Measurements from ENCODE around the gene VWA8. TPM values are rescaled to one million over a fixed set of nuclear protein-coding genes. Genes with fewer than 3 reads are reported as not detected.

The VWA8 gene
- total and polyA plus RNA-seq, 2 of the 8 experiments (the other 6 are each of a cell fraction or from before 2014, with no cell fraction given), result 5.9 to 19.6 TPM

GRCh38 chr13:41597348-41598041 is 363.4 kb downstream of the VWA8 start (continued):
- TF ChIP-seq, protein P1, sequence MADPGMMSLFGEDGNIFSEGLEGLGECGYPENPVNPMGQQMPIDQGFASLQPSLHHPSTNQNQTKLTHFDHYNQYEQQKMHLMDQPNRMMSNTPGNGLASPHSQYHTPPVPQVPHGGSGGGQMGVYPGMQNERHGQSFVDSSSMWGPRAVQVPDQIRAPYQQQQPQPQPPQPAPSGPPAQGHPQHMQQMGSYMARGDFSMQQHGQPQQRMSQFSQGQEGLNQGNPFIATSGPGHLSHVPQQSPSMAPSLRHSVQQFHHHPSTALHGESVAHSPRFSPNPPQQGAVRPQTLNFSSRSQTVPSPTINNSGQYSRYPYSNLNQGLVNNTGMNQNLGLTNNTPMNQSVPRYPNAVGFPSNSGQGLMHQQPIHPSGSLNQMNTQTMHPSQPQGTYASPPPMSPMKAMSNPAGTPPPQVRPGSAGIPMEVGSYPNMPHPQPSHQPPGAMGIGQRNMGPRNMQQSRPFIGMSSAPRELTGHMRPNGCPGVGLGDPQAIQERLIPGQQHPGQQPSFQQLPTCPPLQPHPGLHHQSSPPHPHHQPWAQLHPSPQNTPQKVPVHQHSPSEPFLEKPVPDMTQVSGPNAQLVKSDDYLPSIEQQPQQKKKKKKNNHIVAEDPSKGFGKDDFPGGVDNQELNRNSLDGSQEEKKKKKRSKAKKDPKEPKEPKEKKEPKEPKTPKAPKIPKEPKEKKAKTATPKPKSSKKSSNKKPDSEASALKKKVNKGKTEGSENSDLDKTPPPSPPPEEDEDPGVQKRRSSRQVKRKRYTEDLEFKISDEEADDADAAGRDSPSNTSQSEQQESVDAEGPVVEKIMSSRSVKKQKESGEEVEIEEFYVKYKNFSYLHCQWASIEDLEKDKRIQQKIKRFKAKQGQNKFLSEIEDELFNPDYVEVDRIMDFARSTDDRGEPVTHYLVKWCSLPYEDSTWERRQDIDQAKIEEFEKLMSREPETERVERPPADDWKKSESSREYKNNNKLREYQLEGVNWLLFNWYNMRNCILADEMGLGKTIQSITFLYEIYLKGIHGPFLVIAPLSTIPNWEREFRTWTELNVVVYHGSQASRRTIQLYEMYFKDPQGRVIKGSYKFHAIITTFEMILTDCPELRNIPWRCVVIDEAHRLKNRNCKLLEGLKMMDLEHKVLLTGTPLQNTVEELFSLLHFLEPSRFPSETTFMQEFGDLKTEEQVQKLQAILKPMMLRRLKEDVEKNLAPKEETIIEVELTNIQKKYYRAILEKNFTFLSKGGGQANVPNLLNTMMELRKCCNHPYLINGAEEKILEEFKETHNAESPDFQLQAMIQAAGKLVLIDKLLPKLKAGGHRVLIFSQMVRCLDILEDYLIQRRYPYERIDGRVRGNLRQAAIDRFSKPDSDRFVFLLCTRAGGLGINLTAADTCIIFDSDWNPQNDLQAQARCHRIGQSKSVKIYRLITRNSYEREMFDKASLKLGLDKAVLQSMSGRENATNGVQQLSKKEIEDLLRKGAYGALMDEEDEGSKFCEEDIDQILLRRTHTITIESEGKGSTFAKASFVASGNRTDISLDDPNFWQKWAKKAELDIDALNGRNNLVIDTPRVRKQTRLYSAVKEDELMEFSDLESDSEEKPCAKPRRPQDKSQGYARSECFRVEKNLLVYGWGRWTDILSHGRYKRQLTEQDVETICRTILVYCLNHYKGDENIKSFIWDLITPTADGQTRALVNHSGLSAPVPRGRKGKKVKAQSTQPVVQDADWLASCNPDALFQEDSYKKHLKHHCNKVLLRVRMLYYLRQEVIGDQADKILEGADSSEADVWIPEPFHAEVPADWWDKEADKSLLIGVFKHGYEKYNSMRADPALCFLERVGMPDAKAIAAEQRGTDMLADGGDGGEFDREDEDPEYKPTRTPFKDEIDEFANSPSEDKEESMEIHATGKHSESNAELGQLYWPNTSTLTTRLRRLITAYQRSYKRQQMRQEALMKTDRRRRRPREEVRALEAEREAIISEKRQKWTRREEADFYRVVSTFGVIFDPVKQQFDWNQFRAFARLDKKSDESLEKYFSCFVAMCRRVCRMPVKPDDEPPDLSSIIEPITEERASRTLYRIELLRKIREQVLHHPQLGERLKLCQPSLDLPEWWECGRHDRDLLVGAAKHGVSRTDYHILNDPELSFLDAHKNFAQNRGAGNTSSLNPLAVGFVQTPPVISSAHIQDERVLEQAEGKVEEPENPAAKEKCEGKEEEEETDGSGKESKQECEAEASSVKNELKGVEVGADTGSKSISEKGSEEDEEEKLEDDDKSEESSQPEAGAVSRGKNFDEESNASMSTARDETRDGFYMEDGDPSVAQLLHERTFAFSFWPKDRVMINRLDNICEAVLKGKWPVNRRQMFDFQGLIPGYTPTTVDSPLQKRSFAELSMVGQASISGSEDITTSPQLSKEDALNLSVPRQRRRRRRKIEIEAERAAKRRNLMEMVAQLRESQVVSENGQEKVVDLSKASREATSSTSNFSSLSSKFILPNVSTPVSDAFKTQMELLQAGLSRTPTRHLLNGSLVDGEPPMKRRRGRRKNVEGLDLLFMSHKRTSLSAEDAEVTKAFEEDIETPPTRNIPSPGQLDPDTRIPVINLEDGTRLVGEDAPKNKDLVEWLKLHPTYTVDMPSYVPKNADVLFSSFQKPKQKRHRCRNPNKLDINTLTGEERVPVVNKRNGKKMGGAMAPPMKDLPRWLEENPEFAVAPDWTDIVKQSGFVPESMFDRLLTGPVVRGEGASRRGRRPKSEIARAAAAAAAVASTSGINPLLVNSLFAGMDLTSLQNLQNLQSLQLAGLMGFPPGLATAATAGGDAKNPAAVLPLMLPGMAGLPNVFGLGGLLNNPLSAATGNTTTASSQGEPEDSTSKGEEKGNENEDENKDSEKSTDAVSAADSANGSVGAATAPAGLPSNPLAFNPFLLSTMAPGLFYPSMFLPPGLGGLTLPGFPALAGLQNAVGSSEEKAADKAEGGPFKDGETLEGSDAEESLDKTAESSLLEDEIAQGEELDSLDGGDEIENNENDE (IDR thresholded peaks at IDR 0.05; ENCODE audit: insufficient replicate concordance, low read length), result no peak
- TF ChIP-seq USF2 (IDR thresholded peaks at IDR 0.05; ENCODE audit: low read length) (no peak), JUN (IDR thresholded peaks at IDR 0.05; ENCODE audit: low read depth, low read length) (no peak), TAF7 (optimal IDR thresholded peaks at IDR 0.05; ENCODE audit: borderline replicate concordance, low read depth, low read length) (no peak), NANOG (IDR thresholded peaks at IDR 0.05; ENCODE audit: insufficient read depth, low read depth, low read length, poor library complexity, severe bottlenecking) (no peak), POU5F1 (IDR thresholded peaks at IDR 0.05; ENCODE audit: low read depth, low read length) (no peak), SAP30 (IDR thresholded peaks at IDR 0.05; ENCODE audit: insufficient read depth, insufficient replicate concordance, low read length) (no peak), CBX5 (IDR thresholded peaks at IDR 0.05; ENCODE audit: low read depth, low read length) (no peak), SP1 (IDR thresholded peaks at IDR 0.05; ENCODE audit: low read depth, low read length) (no peak)
